Measurements from ENCODE around the gene ANXA9. TPM values are rescaled to one million over a fixed set of nuclear protein-coding genes. Genes with fewer than 3 reads are reported as not detected.

ANXA9 gene
- total RNA-seq, 6 experiments from 2014 or later, result 9.9 to 18.5 (median 15.1) TPM

DNA sequence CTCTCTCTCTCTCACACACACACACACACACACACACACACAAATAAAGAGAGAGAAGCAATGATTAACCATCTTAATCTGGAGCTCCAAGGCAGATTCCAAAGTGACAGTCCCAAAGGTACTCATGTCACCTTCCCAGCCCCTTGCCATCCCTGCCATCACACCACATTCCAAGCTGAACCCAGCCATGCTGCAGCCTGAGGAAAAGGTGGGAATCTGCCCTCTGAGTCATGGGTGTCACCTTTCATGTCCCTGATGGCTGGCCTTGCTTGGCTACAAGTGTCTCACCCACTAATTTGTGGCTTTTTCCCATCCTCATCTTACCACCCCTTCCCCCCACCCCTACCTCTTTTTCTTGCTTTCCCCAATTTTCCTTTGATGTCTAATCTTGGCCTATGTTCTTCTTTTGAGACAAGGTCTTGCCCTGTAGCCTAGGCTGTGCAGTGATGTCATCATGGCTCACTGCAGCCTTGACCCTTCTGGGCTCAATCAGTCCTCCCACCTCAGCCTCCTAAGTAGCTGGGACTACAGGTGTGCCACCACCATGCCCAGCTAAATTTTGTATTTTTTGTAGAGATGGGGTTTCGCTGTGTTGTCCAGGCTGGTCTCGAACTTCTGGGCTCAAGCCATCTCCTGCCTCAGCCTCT, 3.2 kb downstream of the ANXA9 start:
- TF ChIP-seq, protein P1, sequence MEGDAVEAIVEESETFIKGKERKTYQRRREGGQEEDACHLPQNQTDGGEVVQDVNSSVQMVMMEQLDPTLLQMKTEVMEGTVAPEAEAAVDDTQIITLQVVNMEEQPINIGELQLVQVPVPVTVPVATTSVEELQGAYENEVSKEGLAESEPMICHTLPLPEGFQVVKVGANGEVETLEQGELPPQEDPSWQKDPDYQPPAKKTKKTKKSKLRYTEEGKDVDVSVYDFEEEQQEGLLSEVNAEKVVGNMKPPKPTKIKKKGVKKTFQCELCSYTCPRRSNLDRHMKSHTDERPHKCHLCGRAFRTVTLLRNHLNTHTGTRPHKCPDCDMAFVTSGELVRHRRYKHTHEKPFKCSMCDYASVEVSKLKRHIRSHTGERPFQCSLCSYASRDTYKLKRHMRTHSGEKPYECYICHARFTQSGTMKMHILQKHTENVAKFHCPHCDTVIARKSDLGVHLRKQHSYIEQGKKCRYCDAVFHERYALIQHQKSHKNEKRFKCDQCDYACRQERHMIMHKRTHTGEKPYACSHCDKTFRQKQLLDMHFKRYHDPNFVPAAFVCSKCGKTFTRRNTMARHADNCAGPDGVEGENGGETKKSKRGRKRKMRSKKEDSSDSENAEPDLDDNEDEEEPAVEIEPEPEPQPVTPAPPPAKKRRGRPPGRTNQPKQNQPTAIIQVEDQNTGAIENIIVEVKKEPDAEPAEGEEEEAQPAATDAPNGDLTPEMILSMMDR (IDR thresholded peaks at IDR 0.05), result no peak
- no peak for TF ChIP-seq POLR2A (IDR thresholded peaks at IDR 0.05)
- no CpG with 5 or more reads among the region's 2 CpGs for WGBS (ENCODE audit: insufficient coverage, low coverage, low lambda C conversion rate, missing lambda C conversion rate)
- peaks cover 0 to 25% (median 11%) of the 10 kb centered on the region in 4 donors for H3K4me1 ChIP-seq
- no peaks in the 10 kb centered on the region for H3K27me3 ChIP-seq
- no peaks in the 10 kb centered on the region for H3K36me3 ChIP-seq
- H3K27ac ChIP-seq, result no peak overlapping the region
- DNase-seq (no peak), ATAC-seq (no peak)
- H3K9me3 ChIP-seq, result no peaks in the 10 kb centered on the region
- intact Hi-C loops (cut with DNase I), result loop anchor here in 1 of 2 donors (10.0 kb wide), 1 partner anchor 51 kb away; no protein-coding TSS in a partner anchor
- H3K4me3 ChIP-seq, result no peak overlapping the region

DNA sequence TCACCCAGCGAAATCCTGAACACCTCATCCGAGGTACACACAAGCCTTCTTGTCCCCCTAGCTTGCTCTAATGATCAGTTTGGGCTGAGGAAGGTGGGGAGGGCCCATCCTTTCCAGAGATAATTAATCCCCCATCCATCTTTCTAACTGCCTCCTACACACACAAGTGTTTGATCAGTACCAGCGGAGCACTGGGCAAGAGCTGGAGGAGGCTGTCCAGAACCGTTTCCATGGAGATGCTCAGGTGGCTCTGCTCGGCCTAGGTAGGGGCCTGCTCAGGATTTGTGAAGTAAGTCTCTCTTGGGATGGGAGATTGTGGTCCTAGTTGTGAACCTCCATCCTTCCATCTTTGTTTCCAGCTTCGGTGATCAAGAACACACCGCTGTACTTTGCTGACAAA, 5.8 kb downstream of the ANXA9 start:
- WGBS (ENCODE audit: insufficient coverage, low coverage, low lambda C conversion rate, missing lambda C conversion rate), result 70% methylated on average over 2 of the region's 7 CpGs
- no peak overlapping the region for H3K4me3 ChIP-seq
- H3K4me1 ChIP-seq, result peaks cover 0 to 2% (median 0%) of the 10 kb centered on the region in 4 donors
- no peaks in the 10 kb centered on the region for H3K36me3 ChIP-seq
- no peaks in the 10 kb centered on the region for H3K9me3 ChIP-seq
- H3K27me3 ChIP-seq, result no peaks in the 10 kb centered on the region
- H3K27ac ChIP-seq, result no peak overlapping the region
- ATAC-seq, result no peak
- intact Hi-C loops (cut with DNase I), result loop anchor here in 1 of 2 donors (10.0 kb wide), 1 partner anchor 53 kb away; no protein-coding TSS in a partner anchor
- TF ChIP-seq, protein P1 (IDR thresholded peaks at IDR 0.05), result no peak
- no peak for TF ChIP-seq POLR2A (IDR thresholded peaks at IDR 0.05)
- DNase-seq, result no peak

DNA sequence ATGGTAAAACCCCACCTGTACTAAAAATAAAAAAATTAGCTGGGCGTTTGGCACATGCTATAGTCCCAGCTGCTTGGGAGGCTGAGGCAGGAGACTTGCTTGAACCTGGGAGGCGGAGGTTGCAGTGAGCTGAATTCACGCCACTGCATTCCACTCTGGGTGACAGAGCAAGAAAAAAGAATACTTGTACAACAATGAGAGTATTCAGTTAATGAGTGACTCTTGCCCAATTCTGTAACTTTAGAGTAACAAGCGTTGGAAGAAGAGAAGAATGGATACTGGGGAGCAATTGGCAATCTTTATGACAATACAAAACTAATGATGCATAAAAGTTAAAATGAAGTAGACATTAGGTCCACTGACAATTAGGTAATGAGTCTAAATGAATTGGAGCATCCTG, 10.5 kb downstream of the ANXA9 start:
- WGBS (ENCODE audit: insufficient coverage, low coverage, low lambda C conversion rate, missing lambda C conversion rate), result 39% methylated on average over 3 of the region's 4 CpGs
- Histone ChIP-seq H3K27ac (no peak overlapping the region), H3K27me3 (no peaks in the 10 kb centered on the region), H3K4me1 (no peaks in the 10 kb centered on the region), H3K36me3 (peaks cover 0 to 16% (median 3%) of the 10 kb centered on the region in 4 donors), H3K9me3 (no peaks in the 10 kb centered on the region), H3K4me3 (no peak overlapping the region)
- DNase-seq, result no peak
- intact Hi-C loops (cut with DNase I), result loop anchor here in 1 of 2 donors (10.0 kb wide), 1 partner anchor 68 kb away; the partner anchor contains the start of gene SETDB1
- ATAC-seq, result no peak
- TF ChIP-seq, protein P1 (IDR thresholded peaks at IDR 0.05), result no peak
- TF ChIP-seq POLR2A (IDR thresholded peaks at IDR 0.05), result no peak

DNA sequence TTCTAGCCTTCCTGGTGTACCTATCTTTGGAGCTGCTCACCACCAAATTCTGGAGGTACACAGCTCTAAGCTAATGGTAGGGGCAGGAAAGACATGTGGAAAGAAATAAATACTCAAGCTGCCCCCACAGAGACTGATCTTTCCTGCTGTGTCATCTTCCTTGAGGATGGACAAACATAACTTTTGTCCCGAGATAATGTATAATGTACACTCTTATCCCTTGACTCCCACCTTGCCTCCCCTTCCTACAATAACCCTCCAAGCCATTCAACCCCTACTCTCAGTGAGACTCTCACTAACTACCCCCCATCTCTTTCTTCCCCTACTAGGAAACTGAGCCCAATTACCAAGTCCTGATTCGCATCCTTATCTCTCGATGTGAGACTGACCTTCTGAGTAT, 12.2 kb downstream of the ANXA9 start:
- Histone ChIP-seq H3K27me3 (no peaks in the 10 kb centered on the region), H3K36me3 (peaks cover 0 to 31% (median 10%) of the 10 kb centered on the region in 4 donors), H3K4me1 (no peaks in the 10 kb centered on the region), H3K9me3 (no peaks in the 10 kb centered on the region), H3K4me3 (no peak overlapping the region), H3K27ac (no peak overlapping the region)
- 47% methylated on average over 3 of the region's 3 CpGs for WGBS (ENCODE audit: insufficient coverage, low coverage, low lambda C conversion rate, missing lambda C conversion rate)
- no peak for ATAC-seq
- TF ChIP-seq, protein P1 (IDR thresholded peaks at IDR 0.05), result no peak
- no peak for TF ChIP-seq POLR2A (IDR thresholded peaks at IDR 0.05)
- DNase-seq, result no peak
- intact Hi-C loops (cut with DNase I), result loop anchor here in 1 of 2 donors (10.0 kb wide), 1 partner anchor 69 kb away; the partner anchor contains the start of gene SETDB1
